SH-SY5Y (cell line): ENCODE data around the gene THBD.

Experiments
- GATA2 ChIP-seq: IDR thresholded peaks from 2 replicates; pipeline ENCODE4 v1.6.1; 2011; ENCODE audit warnings: mild to moderate bottlenecking, low read depth, low read length
- GATA3 ChIP-seq: IDR thresholded peaks from 2 replicates; pipeline ENCODE4 v1.6.1; 2011; ENCODE audit warnings: low read depth, mild to moderate bottlenecking, low read length, moderate library complexity

Gene THBD

GRCh38 chr20:23049201-23050075 is at the start of gene THBD:
Gene THBD, minus strand, starts transcription at chr20:23049672. Its CDS starts 168 bp downstream, at chr20:23049504.
- TF ChIP-seq GATA3, result no peak
- TF ChIP-seq GATA2, result no peak

- TF ChIP-seq GATA2 (no peak), GATA3 (no peak)
Observed at GRCh38 chr20:23097636-23098580, 48.4 kb upstream of the THBD start.

- TF ChIP-seq GATA3 (no peak), GATA2 (no peak)
Observed at GRCh38 chr20:23096986-23097520, 47.6 kb upstream of the THBD start.

- TF ChIP-seq GATA2, result no peak
- no peak for TF ChIP-seq GATA3
Observed at GRCh38 chr20:23096097-23096496, 46.6 kb upstream of the THBD start.

- TF ChIP-seq GATA3, result no peak
- no peak for TF ChIP-seq GATA2
Observed at GRCh38 chr20:23095499-23095898, 46.0 kb upstream of the THBD start.

- TF ChIP-seq GATA2 (no peak), GATA3 (no peak)
Observed at GRCh38 chr20:23094927-23095326, 45.5 kb upstream of the THBD start.

GRCh38 chr20:23094213-23094896 is 44.9 kb upstream of the THBD start:
- TF ChIP-seq GATA3, result no peak
- no peak for TF ChIP-seq GATA2

GRCh38 chr20:23093613-23094012 is 44.1 kb upstream of the THBD start:
- TF ChIP-seq GATA2 (no peak), GATA3 (no peak)

- no peak for TF ChIP-seq GATA3
Observed at GRCh38 chr20:23092861-23093495, 43.5 kb upstream of the THBD start.

GRCh38 chr20:23092384-23092756 is 42.9 kb upstream of the THBD start:
- TF ChIP-seq GATA2 (no peak), GATA3 (no peak)

- no peak for TF ChIP-seq GATA2
- TF ChIP-seq GATA3, result no peak
Observed at GRCh38 chr20:23091721-23092383, 42.4 kb upstream of the THBD start.

GRCh38 chr20:23090878-23091277 is 41.4 kb upstream of the THBD start:
- TF ChIP-seq GATA3 (no peak), GATA2 (no peak)

GRCh38 chr20:23090147-23090546 is 40.7 kb upstream of the THBD start:
- TF ChIP-seq GATA3, result no peak
- TF ChIP-seq GATA2, result no peak
